SK-N-SH (cell line): ENCODE data around the gene AGPAT3. TPM values are rescaled to one million over a fixed set of nuclear protein-coding genes. Genes with fewer than 3 reads are reported as not detected.

ENCODE experiments used
- CTCF ChIA-PET: fragments of 300-600, 350-600 bp; formaldehyde crosslinking; extraction: SDS; loops from one replicate; lab custom pipeline; 2021; lab: Yijun Ruan, JAX
- POLR2A ChIA-PET: fragments of 350-600 bp; sonication (Branson Sonifier 250); formaldehyde crosslinking; extraction: SDS; loops from one replicate; lab custom pipeline; 2020; ENCODE audit warnings: antibody characterized with exemption, inconsistent platforms; lab: Yijun Ruan, JAX
- DNase-seq: peaks from one replicate; pipeline ENCODE4 v3.0.0; 2012
- H2AFZ ChIP-seq: fragments of 200-600 bp; sonication (generic); 2 replicates; pipeline ENCODE4 v1.8.1; 2016; ENCODE audit warnings: antibody characterized with exemption, mild to moderate bottlenecking, low read depth
- H3F3A ChIP-seq: fragments of 200-600 bp; sonication (generic); replicated peaks from 2 replicates; pipeline ENCODE3; 2016; ENCODE audit warnings: antibody characterized with exemption, mild to moderate bottlenecking; ENCODE audit not compliant: insufficient read depth
- H3K27ac ChIP-seq, 2 experiments: fragments of 200-500 bp in 1 of 2; fragments of 200-600 bp in 1 of 2; sonication (Bioruptor generic) in 1 of 2; sonication (generic), shearing (Covaris generic) in 1 of 2; 2 replicates each; pipeline versions ENCODE4 v1.5.1 to v1.6.1; 2014 to 2016; ENCODE audit warnings: low read depth in 2 of 2, inconsistent platforms in 1 of 2, low read length in 1 of 2, mild to moderate bottlenecking in 1 of 2, mixed read lengths in 1 of 2
- H3K27me3 ChIP-seq: fragments of 200-600 bp; sonication (generic), shearing (Covaris generic); 2 replicates; pipeline ENCODE4 v1.6.1; 2016; ENCODE audit warnings: mixed run types; ENCODE audit not compliant: insufficient read depth
- H3K36me3 ChIP-seq, 2 experiments: fragments of 200-500 bp in 1 of 2; fragments of 200-600 bp in 1 of 2; sonication (Bioruptor generic) in 1 of 2; sonication (generic) in 1 of 2; replicated peaks in 1 of 2; 2 replicates each; pipeline versions ENCODE3 to v1.5.1; 2014 to 2016; ENCODE audit warnings: low read length in 1 of 2, mild to moderate bottlenecking in 1 of 2; ENCODE audit not compliant: insufficient read depth in 2 of 2, control insufficient read depth in 1 of 2
- H3K4me1 ChIP-seq, 2 experiments: fragments of 200-500 bp in 1 of 2; fragments of 200-600 bp in 1 of 2; sonication (Bioruptor generic) in 1 of 2; sonication (generic), shearing (Covaris generic) in 1 of 2; 2 replicates each; pipeline versions ENCODE4 v1.5.1 to v1.6.1; 2014 to 2016; ENCODE audit warnings: low read depth in 1 of 2, low read length in 1 of 2, mixed run types in 1 of 2; ENCODE audit not compliant: insufficient read depth in 2 of 2, control insufficient read depth in 1 of 2
- H3K4me2 ChIP-seq: fragments of 200-600 bp; sonication (generic), shearing (Covaris generic); 2 replicates; pipeline ENCODE4 v1.6.1; 2017; ENCODE audit warnings: mixed run types
- H3K4me3 ChIP-seq, 2 experiments: fragments of 200-500 bp in 1 of 2; fragments of 200-600 bp in 1 of 2; sonication (Bioruptor generic) in 1 of 2; sonication (generic), shearing (Covaris generic) in 1 of 2; 2 replicates each; pipeline versions ENCODE4 v1.5.1 to v1.8.1; 2014 to 2016; ENCODE audit warnings: low read depth in 2 of 2, inconsistent platforms in 1 of 2, low read length in 1 of 2, mild to moderate bottlenecking in 1 of 2, mixed read lengths in 1 of 2, moderate library complexity in 1 of 2
- H3K79me2 ChIP-seq: fragments of 200-600 bp; sonication (generic); 2 replicates; pipeline ENCODE4 v1.8.1; 2017; ENCODE audit warnings: mild to moderate bottlenecking; ENCODE audit not compliant: insufficient read depth
- H3K9ac ChIP-seq: fragments of 200-600 bp; sonication (generic); 2 replicates; pipeline ENCODE4 v1.6.1; 2017; ENCODE audit warnings: mixed run types
- H3K9me2 ChIP-seq: fragments of 200-600 bp; sonication (generic); 2 replicates; pipeline ENCODE4 v1.6.1; 2017; ENCODE audit warnings: mixed run types
- H3K9me3 ChIP-seq: fragments of 200-600 bp; sonication (generic); 2 replicates; pipeline ENCODE4 v1.6.1; 2017; ENCODE audit warnings: mixed run types, mild to moderate bottlenecking, moderate library complexity
- H4K20me1 ChIP-seq: fragments of 200-600 bp; sonication (generic); 2 replicates; pipeline ENCODE4 v1.6.1; 2017; ENCODE audit warnings: mild to moderate bottlenecking, mixed run types; ENCODE audit not compliant: insufficient read depth
- EP300 ChIP-seq, 2 experiments: IDR thresholded peaks; 2 replicates each; pipeline versions ENCODE4 v1.4.0 to v1.6.1; 2012; ENCODE audit warnings: borderline replicate concordance in 1 of 2, low read depth in 1 of 2, low read length in 1 of 2
- FOXJ3 ChIP-seq: sonication (generic); formaldehyde crosslinking; IDR thresholded peaks from 2 replicates; pipeline ENCODE4 v1.5.1; 2020; ENCODE audit warnings: mild to moderate bottlenecking, missing genetic modification reagents
- NFIC ChIP-seq: IDR thresholded peaks from 2 replicates; pipeline ENCODE4 v1.4.0; 2012; ENCODE audit warnings: borderline replicate concordance
- NRF1 ChIP-seq: IDR thresholded peaks from 2 replicates; pipeline ENCODE4 v1.6.1; 2012; ENCODE audit warnings: low read depth, mild to moderate bottlenecking, low read length
- RXRA ChIP-seq: IDR thresholded peaks from 2 replicates; pipeline ENCODE4 v1.4.0; 2012; ENCODE audit warnings: low read depth, mild to moderate bottlenecking, borderline replicate concordance
- SMC3 ChIP-seq: IDR thresholded peaks from 2 replicates; pipeline ENCODE4 v1.6.1; 2012; ENCODE audit warnings: low read depth, low read length, improper control_type of control experiment
- TAF1 ChIP-seq: IDR thresholded peaks from 2 replicates; pipeline ENCODE4 v1.6.1; 2012; ENCODE audit warnings: low read depth, mild to moderate bottlenecking, low read length, moderate library complexity, borderline replicate concordance
- YY1 ChIP-seq: IDR thresholded peaks from 2 replicates; pipeline ENCODE4 v1.4.0; 2012; ENCODE audit warnings: low read depth, mild to moderate bottlenecking
- WGBS: methylation state at CpG from one replicate; pipeline ENCODE4 v1.1.6; 2017; ENCODE audit warnings: low lambda C conversion rate; 5-methylcytosine and 5-hydroxymethylcytosine counted together
- polyA plus RNA-seq, 3 experiments: library from polyadenylated mRNA; depleted of rRNA; stranded (reverse); fragments of >200 nt; gene quantifications; 2 replicates each; pipeline ENCODE4 v1.2.3, GENCODE V29; 2012
- TF ChIP-seq, protein P1 (sequence below): fragments of 200-600 bp; sonication (generic); IDR thresholded peaks from 2 replicates; pipeline ENCODE4 v1.6.1; 2017; ENCODE audit warnings: antibody characterized with exemption, mild to moderate bottlenecking, moderate library complexity
- TF ChIP-seq, protein P2 (sequence below): IDR thresholded peaks from 2 replicates; pipeline ENCODE4 v1.4.0; 2012; ENCODE audit warnings: low read depth
- TF ChIP-seq, protein P3 (sequence below): IDR thresholded peaks from 2 replicates; pipeline ENCODE4; 2012
- TF ChIP-seq, protein P4 (sequence below): fragments of 150-350 bp; IDR thresholded peaks from 2 replicates; pipeline ENCODE4 v1.6.1; 2017; ENCODE audit warnings: antibody characterized with exemption, low read length, low read depth, borderline replicate concordance
- TF ChIP-seq, protein P5 (sequence below): IDR thresholded peaks from 2 replicates; pipeline ENCODE4 v1.6.1; 2012; ENCODE audit warnings: mild to moderate bottlenecking, low read depth, low read length, moderate library complexity

The AGPAT3 gene
- polyA plus RNA-seq, 1 of the 3 experiments (the other 2 are of a cell fraction): 35.3 TPM

DNA sequence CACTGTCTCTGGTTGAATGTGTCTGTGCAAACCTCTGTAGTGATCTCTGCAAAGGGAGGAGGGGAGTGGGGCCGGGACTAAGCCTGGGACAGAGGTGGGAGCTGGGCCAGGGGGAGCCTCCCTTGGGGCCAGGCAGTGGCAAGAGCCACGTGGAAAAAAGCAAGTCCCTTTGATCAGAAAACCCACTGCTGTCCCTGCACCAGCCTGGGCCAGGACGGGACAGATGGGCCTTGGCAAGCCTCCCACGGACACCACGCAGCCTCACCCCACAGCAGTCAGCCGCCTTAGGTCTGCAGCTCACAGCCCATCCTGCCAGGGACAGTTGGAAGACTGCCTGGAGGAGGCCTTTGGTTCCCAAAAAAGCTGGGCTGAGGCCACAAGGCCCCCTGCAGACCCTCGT lies 135.3 kb downstream of the AGPAT3 start:
- H3K27me3 ChIP-seq: no peaks in the 10 kb centered on the region
- WGBS: 39% methylated on average over 3 of the region's 7 CpGs
- ChIA-PET CTCF (interaction anchor here (0.8 to 0.9 kb wide), 2 partner anchors 60 to 189 kb away, joined by 3 read pairs; no protein-coding TSS in a partner anchor), POLR2A (no interaction called here)
- H3K9me3 ChIP-seq: no peaks in the 10 kb centered on the region
- no peak overlapping the region for H2AFZ ChIP-seq
- H3K4me1 ChIP-seq: peaks cover 0 to 2% of the 10 kb centered on the region in 2 experiments; a peak in 1 of 4 replicates
- no peak overlapping the region for H3K27ac ChIP-seq
- no peak for DNase-seq
- no peaks in the 10 kb centered on the region for H3K79me2 ChIP-seq
- no peak overlapping the region for H3K4me2 ChIP-seq
- no peaks in the 10 kb centered on the region for H4K20me1 ChIP-seq
- TF ChIP-seq NRF1 (no peak), NFIC (no peak), SMC3 (no peak), TAF1 (no peak), YY1 (no peak), FOXJ3 (CRISPR knock-in tag) (no peak)
- TF ChIP-seq, protein P1, sequence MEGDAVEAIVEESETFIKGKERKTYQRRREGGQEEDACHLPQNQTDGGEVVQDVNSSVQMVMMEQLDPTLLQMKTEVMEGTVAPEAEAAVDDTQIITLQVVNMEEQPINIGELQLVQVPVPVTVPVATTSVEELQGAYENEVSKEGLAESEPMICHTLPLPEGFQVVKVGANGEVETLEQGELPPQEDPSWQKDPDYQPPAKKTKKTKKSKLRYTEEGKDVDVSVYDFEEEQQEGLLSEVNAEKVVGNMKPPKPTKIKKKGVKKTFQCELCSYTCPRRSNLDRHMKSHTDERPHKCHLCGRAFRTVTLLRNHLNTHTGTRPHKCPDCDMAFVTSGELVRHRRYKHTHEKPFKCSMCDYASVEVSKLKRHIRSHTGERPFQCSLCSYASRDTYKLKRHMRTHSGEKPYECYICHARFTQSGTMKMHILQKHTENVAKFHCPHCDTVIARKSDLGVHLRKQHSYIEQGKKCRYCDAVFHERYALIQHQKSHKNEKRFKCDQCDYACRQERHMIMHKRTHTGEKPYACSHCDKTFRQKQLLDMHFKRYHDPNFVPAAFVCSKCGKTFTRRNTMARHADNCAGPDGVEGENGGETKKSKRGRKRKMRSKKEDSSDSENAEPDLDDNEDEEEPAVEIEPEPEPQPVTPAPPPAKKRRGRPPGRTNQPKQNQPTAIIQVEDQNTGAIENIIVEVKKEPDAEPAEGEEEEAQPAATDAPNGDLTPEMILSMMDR: no peak
- TF ChIP-seq, protein P2, sequence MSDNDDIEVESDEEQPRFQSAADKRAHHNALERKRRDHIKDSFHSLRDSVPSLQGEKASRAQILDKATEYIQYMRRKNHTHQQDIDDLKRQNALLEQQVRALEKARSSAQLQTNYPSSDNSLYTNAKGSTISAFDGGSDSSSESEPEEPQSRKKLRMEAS: no peak
- no peaks in the 10 kb centered on the region for H3F3A ChIP-seq
- H3K9me2 ChIP-seq: no peaks in the 10 kb centered on the region
- no peaks in the 10 kb centered on the region for H3K36me3 ChIP-seq
- H3K4me3 ChIP-seq: no peak overlapping the region
- H3K9ac ChIP-seq: no peak overlapping the region

DNA sequence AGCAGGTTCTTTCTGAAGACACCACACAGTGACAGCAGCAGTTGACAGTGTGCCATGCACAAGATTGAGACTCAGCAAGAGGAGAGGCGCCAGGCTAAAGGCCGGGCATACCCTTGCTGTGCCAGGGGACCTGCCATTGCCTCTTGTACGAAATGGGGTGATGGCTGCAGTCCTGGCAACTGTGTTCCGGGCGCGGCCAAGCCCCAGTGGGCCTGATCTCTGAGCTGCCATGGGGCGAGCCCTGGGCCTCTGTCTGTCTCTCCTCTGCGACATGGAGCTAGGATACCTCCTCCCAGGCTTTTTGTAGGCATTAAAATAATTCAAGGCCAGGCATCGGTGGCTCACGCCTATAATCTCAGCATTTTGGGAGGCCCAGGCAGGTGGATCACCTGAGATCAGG lies 137.5 kb downstream of the AGPAT3 start:
- WGBS: 93% methylated on average over 5 of the region's 10 CpGs
- TF ChIP-seq, protein P3, sequence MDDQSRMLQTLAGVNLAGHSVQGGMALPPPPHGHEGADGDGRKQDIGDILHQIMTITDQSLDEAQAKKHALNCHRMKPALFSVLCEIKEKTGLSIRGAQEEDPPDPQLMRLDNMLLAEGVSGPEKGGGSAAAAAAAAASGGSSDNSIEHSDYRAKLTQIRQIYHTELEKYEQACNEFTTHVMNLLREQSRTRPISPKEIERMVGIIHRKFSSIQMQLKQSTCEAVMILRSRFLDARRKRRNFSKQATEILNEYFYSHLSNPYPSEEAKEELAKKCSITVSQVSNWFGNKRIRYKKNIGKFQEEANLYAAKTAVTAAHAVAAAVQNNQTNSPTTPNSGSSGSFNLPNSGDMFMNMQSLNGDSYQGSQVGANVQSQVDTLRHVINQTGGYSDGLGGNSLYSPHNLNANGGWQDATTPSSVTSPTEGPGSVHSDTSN: no peak
- TF ChIP-seq, protein P4, sequence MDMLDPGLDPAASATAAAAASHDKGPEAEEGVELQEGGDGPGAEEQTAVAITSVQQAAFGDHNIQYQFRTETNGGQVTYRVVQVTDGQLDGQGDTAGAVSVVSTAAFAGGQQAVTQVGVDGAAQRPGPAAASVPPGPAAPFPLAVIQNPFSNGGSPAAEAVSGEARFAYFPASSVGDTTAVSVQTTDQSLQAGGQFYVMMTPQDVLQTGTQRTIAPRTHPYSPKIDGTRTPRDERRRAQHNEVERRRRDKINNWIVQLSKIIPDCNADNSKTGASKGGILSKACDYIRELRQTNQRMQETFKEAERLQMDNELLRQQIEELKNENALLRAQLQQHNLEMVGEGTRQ: no peak
- TF ChIP-seq RXRA: no peak
- TF ChIP-seq EP300 (IDR thresholded peaks at IDR 0.05; ENCODE audit: borderline replicate concordance in 1 of 2, low read depth in 1 of 2, low read length in 1 of 2): no peak
- no peak for TF ChIP-seq YY1
- TF ChIP-seq, protein P5, sequence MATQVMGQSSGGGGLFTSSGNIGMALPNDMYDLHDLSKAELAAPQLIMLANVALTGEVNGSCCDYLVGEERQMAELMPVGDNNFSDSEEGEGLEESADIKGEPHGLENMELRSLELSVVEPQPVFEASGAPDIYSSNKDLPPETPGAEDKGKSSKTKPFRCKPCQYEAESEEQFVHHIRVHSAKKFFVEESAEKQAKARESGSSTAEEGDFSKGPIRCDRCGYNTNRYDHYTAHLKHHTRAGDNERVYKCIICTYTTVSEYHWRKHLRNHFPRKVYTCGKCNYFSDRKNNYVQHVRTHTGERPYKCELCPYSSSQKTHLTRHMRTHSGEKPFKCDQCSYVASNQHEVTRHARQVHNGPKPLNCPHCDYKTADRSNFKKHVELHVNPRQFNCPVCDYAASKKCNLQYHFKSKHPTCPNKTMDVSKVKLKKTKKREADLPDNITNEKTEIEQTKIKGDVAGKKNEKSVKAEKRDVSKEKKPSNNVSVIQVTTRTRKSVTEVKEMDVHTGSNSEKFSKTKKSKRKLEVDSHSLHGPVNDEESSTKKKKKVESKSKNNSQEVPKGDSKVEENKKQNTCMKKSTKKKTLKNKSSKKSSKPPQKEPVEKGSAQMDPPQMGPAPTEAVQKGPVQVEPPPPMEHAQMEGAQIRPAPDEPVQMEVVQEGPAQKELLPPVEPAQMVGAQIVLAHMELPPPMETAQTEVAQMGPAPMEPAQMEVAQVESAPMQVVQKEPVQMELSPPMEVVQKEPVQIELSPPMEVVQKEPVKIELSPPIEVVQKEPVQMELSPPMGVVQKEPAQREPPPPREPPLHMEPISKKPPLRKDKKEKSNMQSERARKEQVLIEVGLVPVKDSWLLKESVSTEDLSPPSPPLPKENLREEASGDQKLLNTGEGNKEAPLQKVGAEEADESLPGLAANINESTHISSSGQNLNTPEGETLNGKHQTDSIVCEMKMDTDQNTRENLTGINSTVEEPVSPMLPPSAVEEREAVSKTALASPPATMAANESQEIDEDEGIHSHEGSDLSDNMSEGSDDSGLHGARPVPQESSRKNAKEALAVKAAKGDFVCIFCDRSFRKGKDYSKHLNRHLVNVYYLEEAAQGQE: no peak
- peaks cover 2 to 10% of the 10 kb centered on the region in 2 experiments; a peak in 3 of 4 replicates for H3K4me1 ChIP-seq

More for the DNA sequence above, 137.5 kb downstream of the AGPAT3 start:
- H3K9me2 ChIP-seq: no peaks in the 10 kb centered on the region
- no peak overlapping the region for H3K4me3 ChIP-seq
- H2AFZ ChIP-seq: no peak overlapping the region
- no peaks in the 10 kb centered on the region for H4K20me1 ChIP-seq
- ChIA-PET CTCF (interaction anchor here (1.2 to 3.0 kb wide), 3 partner anchors 9 to 27 kb away, joined by 3 to 11 read pairs (median 4); partner anchors contain the start of gene TRAPPC10), POLR2A (no interaction called here)
- H3K9ac ChIP-seq: no peak overlapping the region
- no peak overlapping the region for H3K4me2 ChIP-seq
- H3K36me3 ChIP-seq: no peaks in the 10 kb centered on the region
- H3K9me3 ChIP-seq: no peaks in the 10 kb centered on the region
- H3F3A ChIP-seq: peaks cover 21% of the 10 kb centered on the region
- no peaks in the 10 kb centered on the region for H3K27me3 ChIP-seq
- DNase-seq: no peak
- H3K27ac ChIP-seq: no peak overlapping the region
- H3K79me2 ChIP-seq: no peaks in the 10 kb centered on the region
